Epithelial cell of esophagus (primary cell): ENCODE measurements around the gene AFAP1L2.

Experiments
- DNase-seq: peaks from one replicate; pipeline ENCODE4 v3.0.0; 2010; ENCODE audit warnings: low read depth
- H3K4me3 ChIP-seq: 2 replicates; pipeline ENCODE4 v1.5.1; 2011; ENCODE audit warnings: mild to moderate bottlenecking, low read length, control low read depth
- CTCF ChIP-seq: IDR thresholded peaks from 2 replicates; pipeline ENCODE4 v1.5.1; 2011; ENCODE audit warnings: low read depth, mild to moderate bottlenecking, low read length, control low read depth, inconsistent platforms; ENCODE audit not compliant: insufficient read depth; ENCODE audit errors: missing control alignments

AFAP1L2 gene

GRCh38 chr10:114274616-114275453, 129.5 kb downstream of the AFAP1L2 start:
- no peak for DNase-seq
- no peak for TF ChIP-seq CTCF
- no peak overlapping the region for H3K4me3 ChIP-seq

- no peak overlapping the region for H3K4me3 ChIP-seq
- TF ChIP-seq CTCF = no peak
- DNase-seq = no peak
Measured at GRCh38 chr10:114273910-114274309, 130.4 kb downstream of the AFAP1L2 start.

GRCh38 chr10:114272696-114273095, 131.6 kb downstream of the AFAP1L2 start:
- no peak for TF ChIP-seq CTCF
- no peak for DNase-seq
- H3K4me3 ChIP-seq = no peak overlapping the region

GRCh38 chr10:114271779-114272167, 132.5 kb downstream of the AFAP1L2 start:
- DNase-seq = peak; percentile 96
- no peak for TF ChIP-seq CTCF
- H3K4me3 ChIP-seq = no peak overlapping the region

- H3K4me3 ChIP-seq = no peak overlapping the region
- peak; percentile 93 for DNase-seq
- no peak for TF ChIP-seq CTCF
Measured at GRCh38 chr10:114271075-114271778, 133.1 kb downstream of the AFAP1L2 start.

GRCh38 chr10:114266521-114266920, 137.8 kb downstream of the AFAP1L2 start:
- DNase-seq = peak; percentile 85
- TF ChIP-seq CTCF = no peak
- no peak overlapping the region for H3K4me3 ChIP-seq
